H1 (cell line): Measurements from ENCODE around the gene RBM18. TPM values are rescaled to one million over a fixed set of nuclear protein-coding genes. Genes with fewer than 3 reads are reported as not detected.

Source experiments
- CTCF ChIA-PET: fragments of 300-600 bp; sonication (Branson Sonifier 250); formaldehyde crosslinking; loops from one replicate; lab custom pipeline; 2021; ENCODE audit not compliant: partially characterized antibody; lab: Charles Lee
- POLR2A ChIA-PET: fragments of 300-600 bp; sonication (Branson Sonifier 250); formaldehyde crosslinking; loops from one replicate; lab custom pipeline; 2021; ENCODE audit warnings: inconsistent platforms; ENCODE audit not compliant: partially characterized antibody; lab: Charles Lee
- DNase-seq, 2 experiments: peaks; one replicate each; pipeline versions ENCODE4 v3.0.0 to v3.0.0-alpha.2; 2010 to 2022; ENCODE audit warnings: low spot score in 2 of 2, low read depth in 1 of 2, mixed read lengths in 1 of 2
- FAIRE-seq: peaks from 2 replicates; lab custom pipeline; 2011; peaks lifted over from hg19 to GRCh38; lab: Jason Lieb, UNC
- H2AFZ ChIP-seq: 2 replicates; pipeline ENCODE4 v1.8.1; 2012; ENCODE audit warnings: low read length, inconsistent platforms
- H2AK5ac ChIP-seq: 2 replicates; pipeline ENCODE4 v1.6.1; 2013; ENCODE audit warnings: low read depth, low read length
- H2BK120ac ChIP-seq: replicated peaks from 2 replicates; pipeline ENCODE3; 2013; ENCODE audit warnings: low read depth, low read length, inconsistent platforms
- H2BK12ac ChIP-seq: 2 replicates; pipeline ENCODE4 v1.6.1; 2013; ENCODE audit warnings: low read depth, low read length
- H2BK15ac ChIP-seq: 2 replicates; pipeline ENCODE4 v1.6.1; 2013; ENCODE audit warnings: low read length
- H2BK20ac ChIP-seq: 2 replicates; pipeline ENCODE4 v1.6.1; 2013; ENCODE audit warnings: low read length
- H2BK5ac ChIP-seq: 2 replicates; pipeline ENCODE4 v1.6.1; 2013; ENCODE audit warnings: low read depth, low read length
- H3K14ac ChIP-seq: 2 replicates; pipeline ENCODE4 v1.6.1; 2013; ENCODE audit warnings: inconsistent platforms; ENCODE audit not compliant: insufficient read length
- H3K18ac ChIP-seq: 2 replicates; pipeline ENCODE4 v1.6.1; 2013; ENCODE audit warnings: low read length; ENCODE audit errors: extremely low read depth
- H3K23ac ChIP-seq: 2 replicates; pipeline ENCODE4 v1.6.1; 2013; ENCODE audit warnings: inconsistent platforms; ENCODE audit not compliant: insufficient read length
- H3K23me2 ChIP-seq: 2 replicates; pipeline ENCODE4 v1.6.1; 2013; ENCODE audit warnings: low read depth, low read length
- H3K27ac ChIP-seq: 2 replicates; pipeline ENCODE4 v1.6.1; 2011; ENCODE audit warnings: low read depth, low read length, inconsistent platforms
- H3K27me3 ChIP-seq, 4 experiments: replicated peaks in 1 of 4; 1 replicate in 1 of 4; 2 replicates in 3 of 4; pipeline versions ENCODE4 v1.6.1 to v1.8.1; 2011 to 2013; ENCODE audit warnings: low read length in 3 of 4, mild to moderate bottlenecking in 3 of 4, inconsistent platforms in 2 of 4, mixed read lengths in 2 of 4, moderate library complexity in 1 of 4; ENCODE audit not compliant: control insufficient read depth in 3 of 4, insufficient read depth in 3 of 4; ENCODE audit errors: extremely low read depth in 1 of 4
- H3K36me3 ChIP-seq, 4 experiments: 2 replicates each; pipeline versions ENCODE4 v1.6.1 to v1.8.1; 2011 to 2013; ENCODE audit warnings: mild to moderate bottlenecking in 4 of 4, low read length in 3 of 4, moderate library complexity in 2 of 4, control low read depth in 1 of 4, inconsistent platforms in 1 of 4; ENCODE audit not compliant: insufficient read depth in 4 of 4, control insufficient read depth in 2 of 4
- H3K4ac ChIP-seq: replicated peaks from 2 replicates; pipeline ENCODE3; 2013; ENCODE audit warnings: low read length, low read depth, mixed read lengths, inconsistent platforms; ENCODE audit not compliant: insufficient read length
- H3K4me1 ChIP-seq, 4 experiments: replicated peaks in 1 of 4; 1 replicate in 1 of 4; 2 replicates in 3 of 4; pipeline versions ENCODE4 v1.6.1 to v1.8.1; 2011 to 2013; ENCODE audit warnings: low read length in 3 of 4, inconsistent platforms in 2 of 4, mixed read lengths in 1 of 4; ENCODE audit not compliant: insufficient read depth in 4 of 4, control insufficient read depth in 3 of 4
- H3K4me2 ChIP-seq, 2 experiments: 2 replicates each; pipeline versions ENCODE4 v1.6.1 to v1.8.1; 2011 to 2013; ENCODE audit warnings: low read depth in 2 of 2, low read length in 2 of 2, control low read depth in 1 of 2, inconsistent platforms in 1 of 2, mild to moderate bottlenecking in 1 of 2; ENCODE audit not compliant: insufficient read depth in 1 of 2
- H3K4me3 ChIP-seq, 4 experiments: fragments of 200-600, 300-600 bp in 1 of 4; sonication (generic), shearing (Covaris generic), sonication (Bioruptor Twin) in 1 of 4; 2 replicates each; pipeline versions ENCODE4 v1.5.1 to v1.8.1; 2011 to 2016; ENCODE audit warnings: low read length in 4 of 4, low read depth in 3 of 4, control low read depth in 2 of 4, inconsistent platforms in 2 of 4, mild to moderate bottlenecking in 2 of 4, mixed read lengths in 1 of 4, moderate library complexity in 1 of 4; ENCODE audit not compliant: insufficient read depth in 2 of 4; ENCODE audit errors: extremely low read depth in 1 of 4
- H3K56ac ChIP-seq: replicated peaks from 2 replicates; pipeline ENCODE3; 2013; ENCODE audit warnings: low read depth, mild to moderate bottlenecking, mixed read lengths, low read length, inconsistent platforms; ENCODE audit not compliant: insufficient read length
- H3K79me1 ChIP-seq: 2 replicates; pipeline ENCODE4 v1.6.1; 2013; ENCODE audit warnings: low read depth, low read length, control low read depth
- H3K79me2 ChIP-seq, 2 experiments: 2 replicates each; pipeline versions ENCODE4 v1.6.1 to v1.8.1; 2012 to 2013; ENCODE audit warnings: low read length in 2 of 2, mild to moderate bottlenecking in 2 of 2, inconsistent platforms in 1 of 2; ENCODE audit not compliant: insufficient read depth in 2 of 2, control insufficient read depth in 1 of 2
- H3K9ac ChIP-seq, 4 experiments: replicated peaks in 1 of 4; 1 replicate in 1 of 4; 2 replicates in 3 of 4; pipeline versions ENCODE4 v1.6.1 to v1.8.1; 2011 to 2013; ENCODE audit warnings: low read depth in 3 of 4, low read length in 3 of 4, control low read depth in 2 of 4, mild to moderate bottlenecking in 2 of 4, moderate library complexity in 2 of 4, inconsistent platforms in 1 of 4; ENCODE audit errors: extremely low read depth in 1 of 4
- H3K9me3 ChIP-seq, 2 experiments: 2 replicates each; pipeline versions ENCODE4 v1.6.1 to v1.8.1; 2012 to 2013; ENCODE audit warnings: mild to moderate bottlenecking in 2 of 2, moderate library complexity in 2 of 2, control low read depth in 1 of 2, inconsistent platforms in 1 of 2, low read depth in 1 of 2, low read length in 1 of 2, mixed read lengths in 1 of 2; ENCODE audit not compliant: insufficient read depth in 2 of 2
- H4K20me1 ChIP-seq, 2 experiments: replicated peaks in 1 of 2; 2 replicates each; pipeline versions ENCODE3 to v1.8.1; 2011 to 2013; ENCODE audit warnings: inconsistent platforms in 2 of 2, low read length in 2 of 2, mild to moderate bottlenecking in 1 of 2; ENCODE audit not compliant: insufficient read depth in 2 of 2, control insufficient read depth in 1 of 2
- H4K5ac ChIP-seq: 2 replicates; pipeline ENCODE4 v1.6.1; 2013; ENCODE audit warnings: low read length, low read depth, mixed read lengths, inconsistent platforms; ENCODE audit not compliant: insufficient read length
- H4K8ac ChIP-seq: 2 replicates; pipeline ENCODE4 v1.8.0; 2013; ENCODE audit warnings: mild to moderate bottlenecking, moderate library complexity, low read length, inconsistent platforms; ENCODE audit not compliant: insufficient read depth; ENCODE audit errors: extremely low read depth
- H4K91ac ChIP-seq: replicated peaks from 2 replicates; pipeline ENCODE3; 2013; ENCODE audit warnings: low read length, mixed read lengths, inconsistent platforms; ENCODE audit not compliant: insufficient read length
- CHD1 ChIP-seq: IDR thresholded peaks from 2 replicates; pipeline ENCODE4 v1.6.1; 2012; ENCODE audit warnings: low read depth, low read length, improper control_type of control experiment
- WGBS, 2 experiments: shearing (Covaris generic) in 1 of 2; methylation state at CpG; one replicate each; pipeline versions ENCODE4 v1.1.6 to v1.1.7; 2013 to 2015; ENCODE audit warnings: low lambda C conversion rate in 2 of 2, mixed read lengths in 2 of 2, inconsistent platforms in 1 of 2, low coverage in 1 of 2, missing lambda C conversion rate in 1 of 2; ENCODE audit not compliant: insufficient replicate concordance in 2 of 2, insufficient coverage in 1 of 2, insufficient read length in 1 of 2; ENCODE audit errors: extremely low coverage in 1 of 2, missing lambda C conversion rate in 1 of 2; 5-methylcytosine and 5-hydroxymethylcytosine counted together
- polyA plus RNA-seq, 7 experiments: library from polyadenylated mRNA; depleted of rRNA in 3 of 7; stranded (reverse) in 5 of 7; unstranded in 2 of 7; fragments of >200 nt in 5 of 7; fragments of 200-250 nt in 2 of 7; gene quantifications; 1 replicate in 5 of 7; 2 replicates in 1 of 7; 4 replicates in 1 of 7; pipeline versions ENCODE4 v1.2.1 to v1.2.3, GENCODE V29; 2011 to 2013; ENCODE audit warnings: missing spikeins in 2 of 7, mixed read lengths in 2 of 7
- total RNA-seq: library from RNA; stranded (reverse); fragmentation: NEBNext Ultra II Directional; extraction: Animal tissue kit (Norgen Biotek cat#: 25700); gene quantifications from 2 replicates; pipeline ENCODE4 v1.2.1, GENCODE V29; 2021

The RBM18 gene
- total and polyA plus RNA-seq, 2 of the 8 experiments (the other 6 are each of a cell fraction or from before 2014, with no cell fraction given): 5.9 to 14.3 TPM

GRCh38 chr9:122248448-122248865 lies 16.2 kb downstream of the RBM18 start:
- peaks cover 2 to 47% (median 24%) of the 10 kb centered on the region in 4 experiments; a peak in 7 of 8 replicates for H3K36me3 ChIP-seq
- H3K79me2 ChIP-seq: no peaks in the 10 kb centered on the region; a peak in 1 of 4 replicates
- H3K4ac ChIP-seq: no peak overlapping the region
- H4K91ac ChIP-seq: no peak overlapping the region
- no peaks in the 10 kb centered on the region for H3K27me3 ChIP-seq
- no peak overlapping the region for H4K5ac ChIP-seq
- no peak overlapping the region for H2AK5ac ChIP-seq
- peaks cover 0 to 8% of the 10 kb centered on the region in 2 experiments for H4K20me1 ChIP-seq
- no peak overlapping the region for H3K27ac ChIP-seq
- H3K9me3 ChIP-seq: no peaks in the 10 kb centered on the region
- H3K4me3 ChIP-seq: no peak overlapping the region
- no peak overlapping the region for H3K23ac ChIP-seq
- no peak overlapping the region for H2BK120ac ChIP-seq
- no peak for DNase-seq
- no peaks in the 10 kb centered on the region for H3K79me1 ChIP-seq
- H3K4me1 ChIP-seq: peaks cover 0 to 6% (median 1%) of the 10 kb centered on the region in 4 experiments; a peak in 4 of 7 replicates
- WGBS, 2 experiments: 91% methylated on average over 5 of the region's 5 CpGs; no CpG with 5 or more reads in 1 of the 2 experiments
- FAIRE-seq: no peak
- H2BK5ac ChIP-seq: no peak overlapping the region
- H2AFZ ChIP-seq: no peak overlapping the region
- H2BK12ac ChIP-seq: no peak overlapping the region
- POLR2A ChIA-PET: no interaction called here
- H3K14ac ChIP-seq: no peak overlapping the region
- no peak overlapping the region for H2BK15ac ChIP-seq
- H3K4me2 ChIP-seq: no peak overlapping the region
- no peaks in the 10 kb centered on the region for H3K23me2 ChIP-seq
- no peak overlapping the region for H3K18ac ChIP-seq
- no peak overlapping the region for H3K56ac ChIP-seq
- no peak overlapping the region for H2BK20ac ChIP-seq
- CTCF ChIA-PET: interaction anchor here (0.6 to 1.5 kb wide), 2 partner anchors 18 to 153 kb away, joined by 3 read pairs; no protein-coding TSS in a partner anchor
- H3K9ac ChIP-seq: no peak overlapping the region
- H4K8ac ChIP-seq: no peak overlapping the region
- TF ChIP-seq CHD1: no peak
